H1 (cell line): ENCODE data around the gene GAD2. TPM values are rescaled to one million over a fixed set of nuclear protein-coding genes. Genes with fewer than 3 reads are reported as not detected.

Experiments
- CTCF ChIA-PET: fragments of 300-600 bp; sonication (Branson Sonifier 250); formaldehyde crosslinking; loops from one replicate; lab custom pipeline; 2021; ENCODE audit not compliant: partially characterized antibody; lab: Charles Lee
- POLR2A ChIA-PET: fragments of 300-600 bp; sonication (Branson Sonifier 250); formaldehyde crosslinking; loops from one replicate; lab custom pipeline; 2021; ENCODE audit warnings: inconsistent platforms; ENCODE audit not compliant: partially characterized antibody; lab: Charles Lee
- DNase-seq, 2 experiments: peaks; one replicate each; pipeline versions ENCODE4 v3.0.0 to v3.0.0-alpha.2; 2010 to 2022; ENCODE audit warnings: low spot score in 2 of 2, low read depth in 1 of 2, mixed read lengths in 1 of 2
- FAIRE-seq: peaks from 2 replicates; lab custom pipeline; 2011; peaks lifted over from hg19 to GRCh38; lab: Jason Lieb, UNC
- H2AFZ ChIP-seq: 2 replicates; pipeline ENCODE4 v1.8.1; 2012; ENCODE audit warnings: low read length, inconsistent platforms
- H2AK5ac ChIP-seq: 2 replicates; pipeline ENCODE4 v1.6.1; 2013; ENCODE audit warnings: low read depth, low read length
- H2BK120ac ChIP-seq: replicated peaks from 2 replicates; pipeline ENCODE3; 2013; ENCODE audit warnings: low read depth, low read length, inconsistent platforms
- H2BK12ac ChIP-seq: 2 replicates; pipeline ENCODE4 v1.6.1; 2013; ENCODE audit warnings: low read depth, low read length
- H2BK15ac ChIP-seq: 2 replicates; pipeline ENCODE4 v1.6.1; 2013; ENCODE audit warnings: low read length
- H2BK20ac ChIP-seq: 2 replicates; pipeline ENCODE4 v1.6.1; 2013; ENCODE audit warnings: low read length
- H2BK5ac ChIP-seq: 2 replicates; pipeline ENCODE4 v1.6.1; 2013; ENCODE audit warnings: low read depth, low read length
- H3K14ac ChIP-seq: 2 replicates; pipeline ENCODE4 v1.6.1; 2013; ENCODE audit warnings: inconsistent platforms; ENCODE audit not compliant: insufficient read length
- H3K18ac ChIP-seq: 2 replicates; pipeline ENCODE4 v1.6.1; 2013; ENCODE audit warnings: low read length; ENCODE audit errors: extremely low read depth
- H3K23ac ChIP-seq: 2 replicates; pipeline ENCODE4 v1.6.1; 2013; ENCODE audit warnings: inconsistent platforms; ENCODE audit not compliant: insufficient read length
- H3K23me2 ChIP-seq: 2 replicates; pipeline ENCODE4 v1.6.1; 2013; ENCODE audit warnings: low read depth, low read length
- H3K27ac ChIP-seq: 2 replicates; pipeline ENCODE4 v1.6.1; 2011; ENCODE audit warnings: low read depth, low read length, inconsistent platforms
- H3K27me3 ChIP-seq, 4 experiments: replicated peaks in 1 of 4; 1 replicate in 1 of 4; 2 replicates in 3 of 4; pipeline versions ENCODE4 v1.6.1 to v1.8.1; 2011 to 2013; ENCODE audit warnings: low read length in 3 of 4, mild to moderate bottlenecking in 3 of 4, inconsistent platforms in 2 of 4, mixed read lengths in 2 of 4, moderate library complexity in 1 of 4; ENCODE audit not compliant: control insufficient read depth in 3 of 4, insufficient read depth in 3 of 4; ENCODE audit errors: extremely low read depth in 1 of 4
- H3K36me3 ChIP-seq, 4 experiments: 2 replicates each; pipeline versions ENCODE4 v1.6.1 to v1.8.1; 2011 to 2013; ENCODE audit warnings: mild to moderate bottlenecking in 4 of 4, low read length in 3 of 4, moderate library complexity in 2 of 4, control low read depth in 1 of 4, inconsistent platforms in 1 of 4; ENCODE audit not compliant: insufficient read depth in 4 of 4, control insufficient read depth in 2 of 4
- H3K4ac ChIP-seq: replicated peaks from 2 replicates; pipeline ENCODE3; 2013; ENCODE audit warnings: low read length, low read depth, mixed read lengths, inconsistent platforms; ENCODE audit not compliant: insufficient read length
- H3K4me1 ChIP-seq, 4 experiments: replicated peaks in 1 of 4; 1 replicate in 1 of 4; 2 replicates in 3 of 4; pipeline versions ENCODE4 v1.6.1 to v1.8.1; 2011 to 2013; ENCODE audit warnings: low read length in 3 of 4, inconsistent platforms in 2 of 4, mixed read lengths in 1 of 4; ENCODE audit not compliant: insufficient read depth in 4 of 4, control insufficient read depth in 3 of 4
- H3K4me2 ChIP-seq, 2 experiments: 2 replicates each; pipeline versions ENCODE4 v1.6.1 to v1.8.1; 2011 to 2013; ENCODE audit warnings: low read depth in 2 of 2, low read length in 2 of 2, control low read depth in 1 of 2, inconsistent platforms in 1 of 2, mild to moderate bottlenecking in 1 of 2; ENCODE audit not compliant: insufficient read depth in 1 of 2
- H3K4me3 ChIP-seq, 4 experiments: fragments of 200-600, 300-600 bp in 1 of 4; sonication (generic), shearing (Covaris generic), sonication (Bioruptor Twin) in 1 of 4; 2 replicates each; pipeline versions ENCODE4 v1.5.1 to v1.8.1; 2011 to 2016; ENCODE audit warnings: low read length in 4 of 4, low read depth in 3 of 4, control low read depth in 2 of 4, inconsistent platforms in 2 of 4, mild to moderate bottlenecking in 2 of 4, mixed read lengths in 1 of 4, moderate library complexity in 1 of 4; ENCODE audit not compliant: insufficient read depth in 2 of 4; ENCODE audit errors: extremely low read depth in 1 of 4
- H3K56ac ChIP-seq: replicated peaks from 2 replicates; pipeline ENCODE3; 2013; ENCODE audit warnings: low read depth, mild to moderate bottlenecking, mixed read lengths, low read length, inconsistent platforms; ENCODE audit not compliant: insufficient read length
- H3K79me1 ChIP-seq: 2 replicates; pipeline ENCODE4 v1.6.1; 2013; ENCODE audit warnings: low read depth, low read length, control low read depth
- H3K79me2 ChIP-seq, 2 experiments: 2 replicates each; pipeline versions ENCODE4 v1.6.1 to v1.8.1; 2012 to 2013; ENCODE audit warnings: low read length in 2 of 2, mild to moderate bottlenecking in 2 of 2, inconsistent platforms in 1 of 2; ENCODE audit not compliant: insufficient read depth in 2 of 2, control insufficient read depth in 1 of 2
- H3K9ac ChIP-seq, 4 experiments: replicated peaks in 1 of 4; 1 replicate in 1 of 4; 2 replicates in 3 of 4; pipeline versions ENCODE4 v1.6.1 to v1.8.1; 2011 to 2013; ENCODE audit warnings: low read depth in 3 of 4, low read length in 3 of 4, control low read depth in 2 of 4, mild to moderate bottlenecking in 2 of 4, moderate library complexity in 2 of 4, inconsistent platforms in 1 of 4; ENCODE audit errors: extremely low read depth in 1 of 4
- H3K9me3 ChIP-seq, 2 experiments: 2 replicates each; pipeline versions ENCODE4 v1.6.1 to v1.8.1; 2012 to 2013; ENCODE audit warnings: mild to moderate bottlenecking in 2 of 2, moderate library complexity in 2 of 2, control low read depth in 1 of 2, inconsistent platforms in 1 of 2, low read depth in 1 of 2, low read length in 1 of 2, mixed read lengths in 1 of 2; ENCODE audit not compliant: insufficient read depth in 2 of 2
- H4K20me1 ChIP-seq, 2 experiments: replicated peaks in 1 of 2; 2 replicates each; pipeline versions ENCODE3 to v1.8.1; 2011 to 2013; ENCODE audit warnings: inconsistent platforms in 2 of 2, low read length in 2 of 2, mild to moderate bottlenecking in 1 of 2; ENCODE audit not compliant: insufficient read depth in 2 of 2, control insufficient read depth in 1 of 2
- H4K5ac ChIP-seq: 2 replicates; pipeline ENCODE4 v1.6.1; 2013; ENCODE audit warnings: low read length, low read depth, mixed read lengths, inconsistent platforms; ENCODE audit not compliant: insufficient read length
- H4K8ac ChIP-seq: 2 replicates; pipeline ENCODE4 v1.8.0; 2013; ENCODE audit warnings: mild to moderate bottlenecking, moderate library complexity, low read length, inconsistent platforms; ENCODE audit not compliant: insufficient read depth; ENCODE audit errors: extremely low read depth
- H4K91ac ChIP-seq: replicated peaks from 2 replicates; pipeline ENCODE3; 2013; ENCODE audit warnings: low read length, mixed read lengths, inconsistent platforms; ENCODE audit not compliant: insufficient read length
- ATF2 ChIP-seq: IDR thresholded peaks from 2 replicates; pipeline ENCODE4 v1.6.1; 2012; ENCODE audit warnings: low read length, inconsistent platforms
- CTBP2 ChIP-seq: IDR thresholded peaks from 2 replicates; pipeline ENCODE4 v1.7.0; 2011; ENCODE audit warnings: borderline replicate concordance, mild to moderate bottlenecking, moderate library complexity, mixed read lengths, low read length; ENCODE audit not compliant: insufficient read depth, insufficient read length
- EGR1 ChIP-seq: IDR thresholded peaks from 2 replicates; pipeline ENCODE4 v1.6.1; 2011; ENCODE audit warnings: low read depth, low read length, borderline replicate concordance
- EP300 ChIP-seq, 2 experiments: IDR thresholded peaks; 1 replicate in 1 of 2; 2 replicates in 1 of 2; pipeline ENCODE4 v1.6.1; 2011 to 2012; ENCODE audit warnings: low read depth in 2 of 2, low read length in 2 of 2, mild to moderate bottlenecking in 2 of 2, borderline replicate concordance in 1 of 2, inconsistent platforms in 1 of 2, moderate library complexity in 1 of 2
- KDM5A ChIP-seq: fragments of 200-600 bp; IDR thresholded peaks from 2 replicates; pipeline ENCODE4 v1.7.1; 2012; ENCODE audit warnings: mild to moderate bottlenecking, low read length, inconsistent platforms, mixed read lengths
- PHF8 ChIP-seq: fragments of 200-600 bp; sonication (generic); conservative IDR thresholded peaks from 2 replicates; pipeline ENCODE4 v1.7.1; 2012; ENCODE audit warnings: low read depth, mild to moderate bottlenecking, inconsistent platforms, low read length, moderate library complexity
- POLR2AphosphoS5 ChIP-seq: IDR thresholded peaks from 2 replicates; pipeline ENCODE4 v1.6.1; 2011; ENCODE audit warnings: low read depth, low read length
- RXRA ChIP-seq: IDR thresholded peaks from 2 replicates; pipeline ENCODE4 v1.6.1; 2011; ENCODE audit warnings: low read depth, mild to moderate bottlenecking, low read length, moderate library complexity; ENCODE audit not compliant: insufficient read depth
- SAP30 ChIP-seq: fragments of 300-600 bp; sonication (generic); IDR thresholded peaks from 2 replicates; pipeline ENCODE4 v1.7.1; 2012; ENCODE audit warnings: low read length, moderate library complexity, mild to moderate bottlenecking, inconsistent platforms; ENCODE audit not compliant: insufficient read depth, insufficient replicate concordance
- TBP ChIP-seq: IDR thresholded peaks from 2 replicates; pipeline ENCODE4 v1.6.1; 2011; ENCODE audit warnings: low read depth, low read length, improper control_type of control experiment
- WGBS, 2 experiments: shearing (Covaris generic) in 1 of 2; methylation state at CpG; one replicate each; pipeline versions ENCODE4 v1.1.6 to v1.1.7; 2013 to 2015; ENCODE audit warnings: low lambda C conversion rate in 2 of 2, mixed read lengths in 2 of 2, inconsistent platforms in 1 of 2, low coverage in 1 of 2, missing lambda C conversion rate in 1 of 2; ENCODE audit not compliant: insufficient replicate concordance in 2 of 2, insufficient coverage in 1 of 2, insufficient read length in 1 of 2; ENCODE audit errors: extremely low coverage in 1 of 2, missing lambda C conversion rate in 1 of 2; 5-methylcytosine and 5-hydroxymethylcytosine counted together
- polyA plus RNA-seq, 7 experiments: library from polyadenylated mRNA; depleted of rRNA in 3 of 7; stranded (reverse) in 5 of 7; unstranded in 2 of 7; fragments of >200 nt in 5 of 7; fragments of 200-250 nt in 2 of 7; gene quantifications; 1 replicate in 5 of 7; 2 replicates in 1 of 7; 4 replicates in 1 of 7; pipeline versions ENCODE4 v1.2.1 to v1.2.3, GENCODE V29; 2011 to 2013; ENCODE audit warnings: missing spikeins in 2 of 7, mixed read lengths in 2 of 7
- total RNA-seq: library from RNA; stranded (reverse); fragmentation: NEBNext Ultra II Directional; extraction: Animal tissue kit (Norgen Biotek cat#: 25700); gene quantifications from 2 replicates; pipeline ENCODE4 v1.2.1, GENCODE V29; 2021

The GAD2 gene
- total and polyA plus RNA-seq, 2 of the 8 experiments (the other 6 are each of a cell fraction or from before 2014, with no cell fraction given) = 0.30 to 0.47 TPM

GRCh38 chr10:26205223-26205622, 11.4 kb upstream of the GAD2 start:
- H2BK120ac ChIP-seq = no peak overlapping the region
- no peak overlapping the region for H3K9ac ChIP-seq
- peaks cover 1 to 7% (median 4%) of the 10 kb centered on the region in 4 experiments; a peak in 5 of 7 replicates for H3K27me3 ChIP-seq
- no peak overlapping the region for H4K5ac ChIP-seq
- H3K36me3 ChIP-seq = no peaks in the 10 kb centered on the region
- no peaks in the 10 kb centered on the region for H3K79me1 ChIP-seq
- no peak overlapping the region for H2BK12ac ChIP-seq
- no peak overlapping the region for H3K27ac ChIP-seq
- no peak overlapping the region for H3K4ac ChIP-seq
- H2AK5ac ChIP-seq = no peak overlapping the region
- H4K20me1 ChIP-seq = no peaks in the 10 kb centered on the region
- H3K79me2 ChIP-seq = no peaks in the 10 kb centered on the region
- H3K23ac ChIP-seq = no peak overlapping the region
- no peaks in the 10 kb centered on the region for H3K4me1 ChIP-seq
- ChIA-PET POLR2A (interaction anchor here (1.3 kb wide), 1 partner anchor 8 kb away, joined by 3 read pairs; no protein-coding TSS in a partner anchor), CTCF (no interaction called here)
- no peak overlapping the region for H2BK15ac ChIP-seq
- WGBS, 2 experiments = 63% methylated on average over 2 of the region's 2 CpGs; no CpG with 5 or more reads in 1 of the 2 experiments
- no peaks in the 10 kb centered on the region for H3K9me3 ChIP-seq
- DNase-seq = no peak
- no peaks in the 10 kb centered on the region; the same call in 1 of the 2 replicates for H3K23me2 ChIP-seq
- no peak overlapping the region for H3K56ac ChIP-seq
- no peak overlapping the region for H3K18ac ChIP-seq
- H3K4me3 ChIP-seq = no peak overlapping the region
- no peak overlapping the region for H4K91ac ChIP-seq
- H2BK5ac ChIP-seq = no peak overlapping the region
- H2AFZ ChIP-seq = no peak overlapping the region
- H3K14ac ChIP-seq = no peak overlapping the region
- no peak overlapping the region for H3K4me2 ChIP-seq
- FAIRE-seq = no peak
- H4K8ac ChIP-seq = no peak overlapping the region
- no peak overlapping the region for H2BK20ac ChIP-seq
- TF ChIP-seq EP300 (IDR thresholded peaks at IDR 0.05; ENCODE audit: borderline replicate concordance in 1 of 2, low read depth in 2 of 2, low read length in 2 of 2) (no peak), CTBP2 (no peak), RXRA (no peak), SAP30 (no peak), PHF8 (no peak), KDM5A (no peak), ATF2 (no peak), TBP (no peak), EGR1 (no peak), POLR2AphosphoS5 (no peak)
